ENCODE results near the gene DAB2.

DNA sequence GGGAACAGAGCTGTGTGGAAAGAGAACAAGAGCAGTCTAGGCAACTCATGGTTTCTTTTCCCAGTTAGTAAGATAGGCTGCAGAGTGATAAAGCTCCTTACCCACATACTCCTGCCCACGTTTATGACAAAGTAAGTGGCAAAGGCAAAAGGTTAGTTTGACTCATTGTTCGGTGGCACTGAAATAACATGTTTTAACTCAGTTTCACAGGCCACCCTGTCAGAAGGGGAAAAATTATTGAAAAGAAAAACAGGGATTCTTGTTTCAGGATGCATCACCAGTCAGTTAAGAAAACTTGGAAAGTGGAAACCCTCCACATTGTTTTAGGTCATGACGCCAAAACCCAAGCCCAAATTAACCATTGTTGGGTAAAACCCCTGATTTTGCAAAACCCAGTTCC, 22.3 kb upstream of the DAB2 start:
- TF ChIP-seq, protein P1, sequence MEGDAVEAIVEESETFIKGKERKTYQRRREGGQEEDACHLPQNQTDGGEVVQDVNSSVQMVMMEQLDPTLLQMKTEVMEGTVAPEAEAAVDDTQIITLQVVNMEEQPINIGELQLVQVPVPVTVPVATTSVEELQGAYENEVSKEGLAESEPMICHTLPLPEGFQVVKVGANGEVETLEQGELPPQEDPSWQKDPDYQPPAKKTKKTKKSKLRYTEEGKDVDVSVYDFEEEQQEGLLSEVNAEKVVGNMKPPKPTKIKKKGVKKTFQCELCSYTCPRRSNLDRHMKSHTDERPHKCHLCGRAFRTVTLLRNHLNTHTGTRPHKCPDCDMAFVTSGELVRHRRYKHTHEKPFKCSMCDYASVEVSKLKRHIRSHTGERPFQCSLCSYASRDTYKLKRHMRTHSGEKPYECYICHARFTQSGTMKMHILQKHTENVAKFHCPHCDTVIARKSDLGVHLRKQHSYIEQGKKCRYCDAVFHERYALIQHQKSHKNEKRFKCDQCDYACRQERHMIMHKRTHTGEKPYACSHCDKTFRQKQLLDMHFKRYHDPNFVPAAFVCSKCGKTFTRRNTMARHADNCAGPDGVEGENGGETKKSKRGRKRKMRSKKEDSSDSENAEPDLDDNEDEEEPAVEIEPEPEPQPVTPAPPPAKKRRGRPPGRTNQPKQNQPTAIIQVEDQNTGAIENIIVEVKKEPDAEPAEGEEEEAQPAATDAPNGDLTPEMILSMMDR (conservative IDR thresholded peaks at IDR 0.05; ENCODE audit: low read length) = no peak
- TF ChIP-seq EZH2phosphoT487 (IDR thresholded peaks at IDR 0.05; ENCODE audit: borderline replicate concordance, low read depth, low read length) = no peak
